ENCODE data around the gene EGFR.
A peak's percentile ranks its signal among the peaks of the same experiment; 100 is the strongest.

EGFR gene

DNA sequence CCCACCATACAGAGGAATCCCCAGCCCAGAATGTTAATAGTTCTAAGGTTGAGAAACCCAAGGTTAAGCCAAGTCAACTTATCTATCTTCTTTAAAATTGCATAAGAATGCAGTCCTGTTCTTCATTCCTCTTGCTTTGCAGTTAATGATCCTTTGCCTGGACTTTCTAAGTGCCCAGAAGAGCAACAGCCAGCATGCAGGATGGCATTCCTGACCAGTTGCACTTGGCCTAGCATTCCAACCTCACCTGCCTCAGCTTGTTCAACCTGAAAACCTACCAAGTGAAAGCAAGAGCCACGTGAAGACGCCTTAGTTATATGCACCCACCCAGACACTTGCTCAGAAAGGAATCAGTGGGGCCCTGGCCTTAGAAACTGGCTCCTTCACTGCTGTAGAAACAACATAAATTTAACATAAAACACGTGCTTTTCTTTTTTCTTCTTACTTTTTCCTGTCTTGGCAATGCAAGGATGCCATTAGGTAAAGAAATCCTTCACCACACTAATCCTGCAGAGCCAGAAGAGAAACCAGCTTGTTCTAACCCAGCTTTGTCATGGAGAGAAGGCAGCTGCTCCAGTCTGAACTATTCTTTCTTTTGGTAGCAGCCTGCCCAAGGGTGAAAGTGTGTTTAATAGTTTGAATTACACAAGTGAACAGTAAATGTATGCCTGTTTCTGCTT is 25.0 kb downstream of the EGFR start:
- DNase-seq = no peak

DNA sequence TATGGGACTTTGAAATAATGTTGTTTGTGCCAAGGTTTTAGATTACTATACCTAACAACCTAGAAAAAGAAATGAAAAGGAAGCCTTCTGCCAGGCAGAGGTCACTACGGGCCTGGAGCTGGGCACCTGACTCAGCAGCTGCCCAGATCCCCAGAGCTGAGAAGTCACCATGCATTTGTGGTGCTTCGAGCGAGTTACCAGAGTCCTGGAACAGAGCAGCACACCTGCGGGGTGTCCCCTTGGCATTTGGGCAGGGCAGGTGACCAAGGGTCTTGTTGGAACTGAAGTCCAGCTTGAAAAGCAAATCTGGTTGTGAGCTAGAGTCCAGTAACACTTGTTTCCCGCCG is 25.5 kb downstream of the EGFR start:
- DNase-seq = no peak

DNA sequence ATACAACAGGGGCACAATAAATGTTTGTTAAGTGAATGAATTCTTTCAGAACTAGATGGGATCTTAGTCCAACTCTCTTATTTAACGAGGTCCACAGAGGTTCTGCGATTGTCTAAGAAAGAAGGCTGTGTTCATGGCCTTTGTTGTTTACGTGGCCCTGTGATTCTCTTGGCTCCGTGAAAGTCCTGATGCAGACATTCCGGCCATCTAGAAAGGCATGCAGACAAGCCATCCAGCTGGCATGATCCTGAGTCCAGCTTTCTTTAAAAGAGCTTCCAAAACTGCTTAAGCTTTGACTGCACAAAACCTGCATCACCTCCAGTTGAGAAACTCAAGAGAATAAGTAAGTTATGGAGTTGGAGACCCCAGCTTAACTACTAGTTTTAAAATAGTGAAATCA is 26.0 kb downstream of the EGFR start:
- DNase-seq = no peak

DNA sequence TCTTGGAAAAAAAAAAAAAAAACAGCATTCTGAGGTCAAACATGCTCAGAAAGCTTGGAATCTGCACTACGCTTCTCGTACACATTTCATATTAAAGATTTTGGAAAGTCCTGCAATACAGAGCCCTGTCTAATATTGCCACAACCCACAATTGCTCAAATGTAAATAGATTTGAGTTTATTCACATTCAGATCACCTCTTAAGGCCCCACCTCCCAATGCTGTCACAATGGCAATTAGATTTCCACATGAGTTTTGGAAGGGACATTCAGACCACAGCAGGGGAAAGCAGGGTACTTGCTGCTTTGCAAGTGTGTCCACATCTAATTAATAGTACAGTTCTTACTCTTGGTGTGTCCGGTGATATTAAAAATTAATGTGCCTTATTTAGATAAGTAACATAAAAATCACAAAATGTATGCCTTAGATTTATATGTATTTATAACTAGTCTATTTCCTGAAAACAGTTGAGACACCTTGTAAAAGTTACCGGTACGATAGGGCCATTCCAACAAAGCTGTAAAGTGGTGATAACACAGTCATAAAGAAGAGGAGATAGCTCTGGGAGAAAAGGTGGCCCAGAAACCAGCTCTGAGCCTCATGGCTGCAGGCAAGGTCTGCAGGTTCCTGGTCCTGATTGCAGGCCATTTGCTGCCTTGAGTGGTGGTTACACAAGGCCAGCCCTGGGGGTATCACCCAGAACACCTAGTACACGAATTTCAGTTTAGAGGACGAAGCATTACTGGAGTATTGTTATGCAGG is 27.9 kb downstream of the EGFR start:
- no peak for DNase-seq

DNA sequence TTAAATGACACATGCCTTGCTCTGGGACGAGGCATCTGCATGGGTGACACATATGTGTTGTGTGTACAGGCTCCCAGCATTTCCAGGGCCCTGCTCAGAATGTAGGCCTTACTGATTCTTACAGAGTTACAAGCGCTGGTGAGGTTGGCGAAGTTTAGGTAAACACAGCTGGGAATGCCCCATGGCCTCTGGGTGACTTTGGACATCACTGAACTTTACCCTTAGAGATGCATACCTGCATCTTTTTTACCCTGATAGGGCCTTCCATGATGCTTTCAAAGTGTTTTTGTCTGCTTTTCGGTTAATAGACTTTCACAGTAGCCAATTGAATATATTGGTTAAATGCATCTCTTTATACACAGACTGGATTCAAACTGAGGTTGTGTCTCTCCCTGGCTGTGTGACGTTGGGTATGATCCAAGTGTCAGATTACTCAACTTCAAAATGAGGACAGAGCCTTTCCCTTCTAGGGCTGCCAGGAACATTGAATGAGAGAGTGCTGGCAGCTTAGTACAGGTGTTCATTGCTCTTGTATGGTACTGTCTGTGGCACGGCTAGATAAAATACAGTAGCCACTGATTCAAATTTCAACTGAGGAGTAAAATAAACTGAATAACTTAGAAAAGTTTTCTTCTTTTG is 29.5 kb downstream of the EGFR start:
- peak; percentile 22 for DNase-seq

DNA sequence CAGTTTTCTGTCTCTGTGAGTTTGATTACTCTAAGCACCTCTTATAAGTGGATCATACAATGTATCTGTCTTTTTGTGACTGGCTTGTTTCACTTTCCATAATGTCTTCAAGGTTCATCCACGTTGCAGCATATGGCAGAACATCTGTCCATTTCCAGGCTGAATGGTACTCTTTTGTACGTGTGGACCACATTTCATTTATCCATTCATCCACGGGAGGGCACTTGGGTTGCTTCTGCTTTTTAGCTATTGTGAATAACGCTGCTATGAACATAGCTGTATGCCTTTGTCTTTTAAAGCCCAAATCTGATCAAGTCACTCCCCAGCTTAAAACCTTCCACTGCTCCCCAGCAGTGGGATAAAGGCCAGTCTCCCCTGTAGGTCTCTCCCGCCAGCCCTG is 31.5 kb downstream of the EGFR start:
- DNase-seq = no peak

DNA sequence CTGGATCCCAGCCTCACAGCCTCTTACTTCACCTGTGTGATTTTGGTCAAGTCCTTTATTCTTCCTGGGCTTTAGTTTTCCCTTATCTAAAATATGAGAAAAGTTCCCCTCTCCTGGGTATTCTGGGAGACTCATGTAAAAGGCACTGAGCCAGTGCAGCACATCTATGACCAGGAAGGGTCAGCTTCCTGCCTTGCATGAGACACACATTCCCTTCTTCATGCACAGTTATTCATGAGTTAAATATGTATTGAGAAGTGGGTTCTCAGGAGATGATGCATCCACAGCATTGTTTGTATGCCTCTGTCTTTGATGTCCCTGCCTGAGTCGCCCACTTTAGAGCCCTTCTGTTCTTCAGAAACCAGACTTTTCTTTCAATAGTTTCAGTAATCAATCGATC is 33.3 kb downstream of the EGFR start:
- DNase-seq = no peak

DNA sequence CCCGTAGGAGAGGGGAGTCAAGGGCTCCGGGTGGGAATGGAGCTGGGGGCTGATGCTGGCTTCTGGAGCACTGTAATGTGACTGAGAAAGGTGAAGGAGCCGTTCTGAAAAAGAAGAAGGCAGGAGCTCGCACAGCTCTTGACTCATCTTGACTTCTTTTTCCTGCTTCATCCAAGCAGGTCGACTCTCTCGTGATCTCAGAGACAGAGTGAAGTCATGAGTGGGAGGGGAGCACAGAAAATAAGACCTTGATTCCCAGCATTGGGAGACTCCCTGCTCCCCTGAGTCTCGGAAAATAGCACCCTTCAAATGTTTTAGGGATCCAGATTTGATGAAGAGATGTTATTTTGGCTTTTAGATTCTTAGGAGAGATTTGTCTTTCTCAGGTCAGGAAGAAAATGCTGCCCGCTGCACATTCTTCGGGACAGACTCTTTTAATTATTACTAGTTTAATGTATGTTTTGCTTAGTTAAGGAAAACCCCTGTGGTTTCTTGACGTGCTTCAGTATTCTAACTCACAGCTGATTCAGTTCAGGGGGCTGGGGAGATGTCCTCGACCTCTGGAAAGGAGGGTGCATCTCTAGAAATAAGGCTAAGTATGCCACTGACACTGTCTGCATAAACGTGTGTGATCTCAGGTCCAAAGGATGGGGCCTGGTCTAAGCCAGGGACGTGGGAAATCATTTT is 34.1 kb downstream of the EGFR start:
- no peak for DNase-seq

DNA sequence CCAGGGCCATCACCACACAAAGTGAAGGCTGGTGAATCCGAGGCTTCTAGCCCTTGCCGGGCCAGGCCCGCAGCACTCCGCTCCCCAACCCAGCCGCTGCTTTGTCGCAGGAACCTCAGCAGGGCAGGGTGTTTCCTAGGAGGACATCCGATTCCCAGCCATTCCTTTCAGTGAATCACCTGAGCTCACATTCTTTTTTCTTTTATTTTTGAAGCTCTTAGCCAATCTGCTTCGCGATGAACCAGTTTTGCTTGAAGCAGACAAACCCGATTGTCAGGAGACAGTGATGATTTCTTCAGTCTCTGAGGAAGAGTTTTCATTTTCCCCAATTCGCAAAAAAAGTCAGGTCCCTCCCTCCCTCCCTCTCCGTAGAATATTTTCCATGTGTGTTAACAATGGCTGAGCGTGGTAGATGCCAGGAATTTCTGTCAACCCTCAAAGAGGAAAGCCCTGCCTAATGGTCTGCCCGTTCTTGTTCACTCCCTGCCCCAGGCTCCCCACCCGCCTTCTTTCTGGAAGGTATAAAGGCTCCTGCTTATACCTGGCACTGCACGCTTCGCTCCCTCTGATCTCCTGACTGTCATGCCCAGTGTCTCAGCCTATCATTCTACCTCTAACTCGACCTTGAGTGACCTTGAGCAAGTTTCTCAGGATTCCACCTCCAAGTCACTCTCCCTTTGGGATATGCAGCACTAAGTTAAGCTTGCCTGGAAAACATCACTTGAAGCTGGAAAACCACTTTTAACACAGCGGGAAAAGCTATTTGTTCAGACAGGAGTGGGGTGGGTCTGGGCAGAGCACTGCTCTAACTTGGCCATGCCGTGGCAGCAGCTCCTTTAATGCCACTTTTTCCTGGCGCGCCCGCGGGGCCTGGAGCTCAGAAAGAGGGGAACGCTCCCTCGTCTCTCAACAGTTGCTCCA is 35.1 kb downstream of the EGFR start:
- DNase-seq = no peak

DNA sequence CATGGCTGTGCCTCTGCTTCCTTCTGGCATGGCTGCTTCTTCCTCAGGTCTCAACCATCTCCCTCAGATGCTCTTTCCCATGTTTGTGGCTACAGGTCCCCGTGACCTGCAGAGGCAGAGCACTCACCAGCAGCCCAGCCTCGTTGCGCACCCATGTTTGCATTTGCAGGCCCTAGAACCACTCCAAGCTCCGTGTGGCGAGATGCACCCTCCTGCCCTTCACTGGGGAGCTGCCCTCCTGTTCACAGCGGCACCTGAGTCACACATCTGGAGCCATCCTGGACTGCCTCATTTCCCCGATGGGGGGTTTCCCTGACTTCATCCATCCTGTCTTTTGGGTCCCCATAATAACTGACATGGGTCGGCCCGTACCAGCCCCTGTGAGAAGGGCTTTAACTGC is 35.9 kb downstream of the EGFR start:
- no peak for DNase-seq

DNA sequence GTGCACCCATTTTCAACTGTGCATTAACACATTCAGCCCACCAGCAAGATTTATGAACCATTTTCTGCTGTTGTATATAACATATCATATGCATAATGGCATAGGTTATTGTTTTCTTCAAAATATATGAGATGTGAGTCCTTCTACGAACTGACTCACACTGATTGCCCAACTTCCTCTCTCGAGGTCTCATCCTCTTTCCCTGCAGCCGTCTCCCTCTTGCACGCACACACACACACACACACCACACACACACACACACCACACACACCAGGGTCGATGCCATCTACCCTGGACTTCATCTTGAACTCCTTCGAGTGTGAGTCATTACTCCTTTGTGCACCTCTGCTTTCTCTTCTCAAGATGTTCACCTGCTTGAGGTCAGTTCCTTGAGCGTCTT is 36.7 kb downstream of the EGFR start:
- DNase-seq = no peak

DNA sequence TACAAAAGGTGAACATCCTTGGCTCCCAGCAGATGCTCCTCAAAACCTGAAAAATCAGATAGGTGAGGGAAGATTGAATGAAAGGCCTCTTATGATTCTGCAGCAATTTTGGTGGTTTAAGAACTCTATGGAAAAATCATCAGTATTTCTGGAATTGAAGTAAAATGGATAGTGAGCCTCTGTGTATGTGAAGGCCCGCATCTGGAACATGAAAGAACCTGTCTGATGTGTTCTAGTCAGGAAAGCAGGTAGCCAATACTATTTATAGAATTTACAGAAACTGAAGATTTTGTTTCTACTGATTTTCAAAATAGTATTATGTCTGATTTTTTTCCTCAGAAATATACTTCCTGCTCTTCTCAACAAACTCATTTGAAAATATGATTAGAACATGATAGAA is 37.3 kb downstream of the EGFR start:
- no peak for DNase-seq

DNA sequence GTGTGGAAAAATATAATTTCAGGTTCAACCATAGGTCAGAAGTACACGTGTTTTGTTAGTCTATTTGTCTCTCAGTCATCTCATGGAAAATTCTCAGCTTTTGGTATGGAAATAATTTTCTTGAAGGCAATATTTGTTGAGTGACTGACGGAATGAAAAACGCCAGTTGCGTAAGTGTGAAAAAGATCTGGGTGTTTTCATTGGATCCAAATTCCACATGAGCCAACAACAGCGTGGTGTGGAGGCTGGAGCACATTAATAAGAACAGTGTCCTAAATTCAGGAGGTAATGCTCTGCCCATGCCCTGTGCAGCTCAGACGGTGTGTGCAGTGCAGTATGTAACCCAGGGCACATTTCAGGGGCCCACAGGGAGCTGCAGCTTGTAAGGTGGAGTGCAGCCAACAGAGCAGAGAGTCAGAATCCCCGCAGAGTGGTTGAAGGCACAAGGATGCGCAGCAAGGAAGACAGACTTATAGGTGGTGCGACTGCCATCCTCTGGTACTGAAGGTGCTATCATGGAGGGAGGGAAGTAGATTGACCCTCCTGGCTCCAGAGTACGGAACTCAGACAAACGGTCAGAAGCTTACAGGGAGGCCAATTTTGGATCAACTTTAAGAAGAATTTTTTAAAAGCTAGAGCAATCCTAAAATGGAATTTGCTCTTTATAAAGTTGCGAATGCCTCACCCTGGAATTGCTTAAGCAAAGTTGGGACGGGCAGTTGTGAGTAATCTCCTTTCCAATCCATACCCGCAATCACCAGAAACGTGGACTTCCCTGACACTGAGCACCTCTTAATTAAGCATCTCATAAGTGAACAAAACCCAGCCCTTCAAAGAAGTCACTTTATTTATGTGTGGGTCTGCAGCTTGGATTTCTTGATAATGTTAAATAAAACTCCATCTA is 38.0 kb downstream of the EGFR start:
- no peak for DNase-seq

DNA sequence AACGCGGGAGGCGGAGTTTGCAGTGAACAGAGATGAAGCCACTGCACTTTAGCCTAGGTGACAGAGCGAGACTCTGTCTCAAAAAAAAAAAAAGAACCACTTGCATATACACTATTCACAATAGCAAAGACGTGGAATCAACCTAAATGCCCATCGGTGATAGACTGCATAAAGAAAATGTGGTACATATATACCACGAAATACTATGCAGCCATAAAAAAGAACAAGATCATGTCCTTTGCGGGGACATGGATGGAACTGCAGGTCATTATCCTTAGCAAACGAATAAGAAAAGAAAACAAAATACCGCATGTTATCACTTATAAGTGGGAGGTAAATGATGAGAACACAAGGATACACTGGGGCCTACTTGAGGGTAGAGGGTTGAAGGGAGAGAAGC is 39.5 kb downstream of the EGFR start:
- DNase-seq = no peak

DNA sequence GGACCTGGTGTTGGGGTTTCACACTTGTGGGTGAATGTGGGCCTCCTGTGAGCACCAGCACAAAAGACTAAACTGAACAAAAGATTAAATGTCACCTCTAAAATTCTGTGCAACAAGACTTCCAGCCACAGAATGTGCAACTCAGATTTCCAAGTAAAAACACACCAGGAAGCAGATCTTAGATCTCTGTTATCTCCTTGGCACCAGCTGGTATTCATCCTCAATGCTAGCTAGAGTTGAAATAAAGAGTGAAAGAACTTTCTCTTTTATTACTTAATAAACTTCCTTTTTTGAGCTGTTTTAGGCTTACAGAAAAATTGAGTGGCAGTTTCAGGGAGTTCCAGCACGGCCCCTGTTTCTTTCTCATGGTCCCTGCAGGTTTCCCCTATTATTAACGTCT is 40.2 kb downstream of the EGFR start:
- DNase-seq = no peak

DNA sequence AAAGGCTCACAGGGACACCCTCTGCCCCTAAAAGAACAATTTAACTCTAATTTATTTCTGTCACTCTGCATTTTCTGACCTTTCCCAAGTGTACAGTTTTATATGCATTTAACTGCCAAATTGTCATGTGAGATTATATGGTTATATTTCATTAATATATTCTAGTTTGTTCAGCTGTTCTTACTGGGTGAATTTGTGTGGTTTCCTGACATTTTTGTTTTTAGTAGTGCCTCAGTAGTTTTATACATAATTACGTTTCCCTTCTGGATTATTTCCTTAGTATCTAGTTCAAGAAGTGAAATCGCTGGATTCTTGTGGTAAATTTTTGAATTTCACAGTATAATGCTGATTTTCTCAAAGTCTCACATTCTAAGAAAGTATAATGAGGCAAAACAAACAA is 41.3 kb downstream of the EGFR start:
- DNase-seq = no peak

DNA sequence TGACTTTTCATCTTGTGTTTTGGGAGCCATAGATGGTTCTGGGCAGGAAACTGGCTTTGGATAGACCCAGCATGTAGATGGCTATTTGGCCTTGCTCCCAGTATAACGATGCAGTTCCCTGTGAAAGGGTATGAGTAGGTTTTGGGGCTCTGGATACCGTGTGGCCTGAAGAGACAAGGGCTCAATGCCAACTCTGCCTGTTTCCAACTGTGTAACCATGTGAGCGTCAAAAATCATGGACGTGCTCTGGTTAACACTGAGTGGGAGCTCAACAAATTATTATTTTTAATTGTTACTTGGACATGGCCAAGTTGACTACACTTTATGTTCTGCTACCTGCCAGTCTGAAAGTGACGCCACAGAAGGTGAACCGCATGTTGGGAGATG is 41.8 kb downstream of the EGFR start:
- DNase-seq = no peak

DNA sequence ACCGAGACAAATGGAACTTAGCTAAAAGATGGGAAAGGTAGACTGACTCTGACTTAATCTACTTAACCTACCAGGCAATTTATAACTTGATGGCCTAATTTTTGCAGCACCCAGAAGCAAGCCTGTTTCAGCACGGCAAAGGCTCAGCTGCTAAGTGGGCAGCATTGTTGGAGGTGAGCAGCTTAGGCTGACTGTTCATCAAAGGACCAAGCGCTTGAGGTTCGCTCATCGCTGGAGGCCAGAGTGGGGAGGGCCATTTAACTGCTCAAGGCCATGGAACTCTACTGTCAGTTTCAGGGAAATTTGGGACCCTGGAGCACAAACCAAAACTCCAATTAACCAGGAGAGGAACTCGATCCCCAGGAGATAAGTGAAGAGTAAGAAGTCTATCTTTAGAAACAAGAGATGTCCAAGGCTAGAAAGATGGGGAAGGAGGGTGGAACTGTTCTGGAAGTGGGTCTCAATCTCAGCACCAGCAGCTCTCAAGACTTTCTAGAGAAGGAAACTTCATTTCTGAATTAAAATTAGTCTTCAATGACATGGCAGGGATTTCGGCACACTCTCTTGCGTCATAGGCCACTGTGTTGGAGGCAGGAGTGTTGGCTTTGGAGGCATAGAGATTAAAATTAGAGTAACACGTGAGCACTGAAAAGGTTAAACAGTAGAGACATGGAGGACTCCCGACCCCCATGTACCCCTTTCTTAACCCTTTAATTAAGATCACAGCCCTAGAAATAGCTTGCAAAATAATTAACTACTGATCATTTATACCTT is 43.1 kb downstream of the EGFR start:
- DNase-seq = no peak

DNA sequence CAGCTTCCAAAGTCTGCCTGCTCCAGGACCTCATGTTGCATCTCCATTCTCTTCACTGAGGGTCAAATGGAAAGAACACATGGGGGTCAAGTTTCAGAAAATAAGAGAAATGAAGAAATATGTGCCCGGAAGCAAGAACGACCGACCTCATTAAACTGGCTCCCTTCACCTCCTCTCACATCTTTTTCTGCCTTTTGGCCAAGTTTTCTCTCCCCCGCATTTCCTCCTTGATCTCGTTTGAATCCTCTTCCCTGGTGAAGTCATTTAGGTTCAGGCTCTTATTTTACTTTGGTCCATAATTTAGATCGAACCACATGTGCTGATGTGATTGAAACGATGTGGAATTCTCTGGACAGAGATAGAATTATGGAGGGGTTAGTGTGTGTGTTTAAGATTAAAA is 44.2 kb downstream of the EGFR start:
- no peak for DNase-seq

DNA sequence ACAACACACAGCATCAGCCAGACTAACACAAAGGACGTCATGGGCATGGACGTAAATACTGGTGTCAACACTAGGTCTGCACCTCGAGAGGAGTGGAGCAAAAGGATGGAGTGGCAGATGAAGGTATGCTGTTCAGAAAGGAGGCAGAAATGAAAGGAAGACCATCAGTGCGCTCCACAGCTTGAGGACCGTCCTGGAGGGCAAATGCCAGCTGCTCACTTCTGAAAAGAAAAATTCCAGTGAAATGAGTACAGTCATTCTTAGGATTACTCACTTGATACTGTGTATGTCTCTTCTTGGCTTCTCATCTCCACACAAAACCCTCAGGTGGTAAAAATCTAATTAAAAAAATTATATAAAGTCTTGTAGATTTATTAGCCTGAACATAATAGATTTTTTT is 44.8 kb downstream of the EGFR start:
- no peak for DNase-seq

DNA sequence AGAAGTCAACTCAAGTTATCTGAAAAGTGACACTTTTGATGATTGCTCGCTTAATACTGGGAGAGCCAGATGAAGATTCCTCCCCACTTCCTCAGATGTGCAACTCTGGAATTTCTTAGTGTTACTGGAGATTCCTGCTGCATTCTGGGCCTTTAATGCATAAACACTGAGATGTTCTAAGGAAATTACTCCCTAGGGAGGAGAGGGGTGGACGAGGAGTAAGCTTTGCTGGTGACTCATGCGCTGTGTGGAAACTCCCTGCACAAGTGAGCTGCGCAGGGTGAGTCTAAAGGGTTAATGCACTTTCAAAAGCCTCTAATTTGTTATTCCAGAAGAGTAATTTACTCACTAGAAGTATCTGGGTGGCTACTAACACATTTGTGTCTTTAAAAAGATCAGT is 46.3 kb downstream of the EGFR start:
- DNase-seq = no peak

All from NCI-H1436 (cell line).